ENCODE measurements around the gene KRI1.

Gene KRI1

DNA sequence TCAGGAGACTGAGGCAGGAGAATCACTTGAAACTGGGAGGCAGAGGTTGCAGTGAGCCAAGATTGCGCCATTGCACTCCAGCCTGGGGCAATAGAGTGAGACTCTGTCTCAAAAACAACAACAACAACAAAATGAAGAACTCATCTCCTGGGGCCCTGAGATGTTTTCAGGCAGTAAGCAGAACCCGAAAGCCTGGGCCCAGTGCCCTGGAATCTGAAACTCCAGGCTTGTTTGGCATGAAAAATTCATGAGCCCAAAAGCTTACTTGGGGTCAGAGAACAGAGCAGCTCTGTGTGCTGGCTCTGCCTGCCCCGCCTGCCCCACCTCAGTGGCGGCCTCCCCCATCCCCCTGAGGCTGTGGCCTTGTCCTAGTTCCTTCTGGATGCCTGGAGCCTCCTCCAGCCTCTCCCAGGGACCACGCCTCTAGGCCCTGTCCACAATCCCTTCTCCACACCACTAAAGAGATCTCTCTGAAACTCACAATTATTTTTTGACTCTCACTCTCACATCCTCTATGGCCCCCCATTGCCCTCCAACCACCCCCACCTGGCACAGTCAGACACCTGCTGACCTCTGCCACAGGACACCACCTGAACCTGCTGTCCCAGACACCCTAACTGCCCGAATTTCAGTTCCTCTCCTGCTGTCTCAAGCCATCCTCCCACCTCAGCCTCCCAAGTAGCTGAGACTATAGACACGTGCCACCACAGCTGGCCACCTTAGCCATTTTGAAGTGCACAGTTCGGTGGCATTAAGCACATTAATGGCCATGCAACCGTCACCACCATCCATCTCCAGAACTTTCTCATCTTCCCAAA lies 28.2 kb upstream of the KRI1 start:
- no peaks in the 10 kb centered on the region for H3K9me2 ChIP-seq (replicated peaks; ENCODE audit: low read depth, low read length)
- no peaks in the 10 kb centered on the region for H3K79me2 ChIP-seq (ENCODE audit: insufficient read depth, low read length)
- no peak overlapping the region for H3K9ac ChIP-seq (ENCODE audit: low read depth, low read length, poor library complexity, severe bottlenecking)
- no peaks in the 10 kb centered on the region for H3K36me3 ChIP-seq (ENCODE audit: insufficient read depth, low read length)
- H3K4me1 ChIP-seq (ENCODE audit: insufficient read depth, low read length, poor library complexity, severe bottlenecking): peaks cover 26% of the 10 kb centered on the region
- TF ChIP-seq, protein P1, sequence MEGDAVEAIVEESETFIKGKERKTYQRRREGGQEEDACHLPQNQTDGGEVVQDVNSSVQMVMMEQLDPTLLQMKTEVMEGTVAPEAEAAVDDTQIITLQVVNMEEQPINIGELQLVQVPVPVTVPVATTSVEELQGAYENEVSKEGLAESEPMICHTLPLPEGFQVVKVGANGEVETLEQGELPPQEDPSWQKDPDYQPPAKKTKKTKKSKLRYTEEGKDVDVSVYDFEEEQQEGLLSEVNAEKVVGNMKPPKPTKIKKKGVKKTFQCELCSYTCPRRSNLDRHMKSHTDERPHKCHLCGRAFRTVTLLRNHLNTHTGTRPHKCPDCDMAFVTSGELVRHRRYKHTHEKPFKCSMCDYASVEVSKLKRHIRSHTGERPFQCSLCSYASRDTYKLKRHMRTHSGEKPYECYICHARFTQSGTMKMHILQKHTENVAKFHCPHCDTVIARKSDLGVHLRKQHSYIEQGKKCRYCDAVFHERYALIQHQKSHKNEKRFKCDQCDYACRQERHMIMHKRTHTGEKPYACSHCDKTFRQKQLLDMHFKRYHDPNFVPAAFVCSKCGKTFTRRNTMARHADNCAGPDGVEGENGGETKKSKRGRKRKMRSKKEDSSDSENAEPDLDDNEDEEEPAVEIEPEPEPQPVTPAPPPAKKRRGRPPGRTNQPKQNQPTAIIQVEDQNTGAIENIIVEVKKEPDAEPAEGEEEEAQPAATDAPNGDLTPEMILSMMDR (conservative IDR thresholded peaks at IDR 0.05; ENCODE audit: low read length): no peak
- no peak for TF ChIP-seq EZH2phosphoT487 (IDR thresholded peaks at IDR 0.05; ENCODE audit: borderline replicate concordance)
- no peak overlapping the region for H3K4me3 ChIP-seq (ENCODE audit: low read length, poor library complexity, severe bottlenecking)
- no peaks in the 10 kb centered on the region for H4K20me1 ChIP-seq (ENCODE audit: insufficient read depth, low read length, poor library complexity, severe bottlenecking)
- H3F3A ChIP-seq (ENCODE audit: low read depth): no peaks in the 10 kb centered on the region; the same call in 1 of the 2 replicates
- no peaks in the 10 kb centered on the region for H3K27me3 ChIP-seq (ENCODE audit: insufficient read depth, low read length, poor library complexity, severe bottlenecking)
- no peak overlapping the region for H2AFZ ChIP-seq (ENCODE audit: low read length)
- H3K4me2 ChIP-seq (ENCODE audit: low read depth, low read length, poor library complexity, severe bottlenecking): no peak overlapping the region
- no peaks in the 10 kb centered on the region for H3K9me3 ChIP-seq (ENCODE audit: insufficient read depth, low read depth, low read length)

DNA sequence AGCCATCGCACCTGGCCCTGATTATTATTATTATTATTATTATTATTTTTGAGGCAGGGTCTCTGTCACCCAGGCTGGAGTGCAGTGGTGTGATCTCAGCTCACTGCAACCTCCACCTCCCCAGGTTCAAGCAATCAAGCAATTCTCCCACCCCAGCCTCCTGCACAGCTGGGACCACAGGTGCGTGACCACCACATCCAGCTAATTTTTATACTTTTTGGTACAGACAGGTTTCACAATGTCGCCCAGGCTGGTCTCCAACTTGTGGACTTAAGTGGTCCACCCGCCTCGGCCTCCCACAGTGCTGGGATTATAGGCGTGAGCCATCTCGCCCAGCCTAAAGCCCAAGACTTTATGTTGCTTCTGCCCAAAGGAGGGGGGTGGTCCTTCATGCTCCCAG lies 27.3 kb upstream of the KRI1 start:
- Histone ChIP-seq H3K9me2 (replicated peaks; ENCODE audit: low read depth, low read length) (no peaks in the 10 kb centered on the region), H3F3A (ENCODE audit: low read depth) (no peaks in the 10 kb centered on the region; the same call in 1 of the 2 replicates), H3K79me2 (ENCODE audit: insufficient read depth, low read length) (no peaks in the 10 kb centered on the region), H3K4me3 (ENCODE audit: low read length, poor library complexity, severe bottlenecking) (no peak overlapping the region), H3K36me3 (ENCODE audit: insufficient read depth, low read length) (no peaks in the 10 kb centered on the region), H3K9me3 (ENCODE audit: insufficient read depth, low read depth, low read length) (no peaks in the 10 kb centered on the region), H4K20me1 (ENCODE audit: insufficient read depth, low read length, poor library complexity, severe bottlenecking) (no peaks in the 10 kb centered on the region), H3K9ac (ENCODE audit: low read depth, low read length, poor library complexity, severe bottlenecking) (no peak overlapping the region), H2AFZ (ENCODE audit: low read length) (no peak overlapping the region), H3K4me1 (ENCODE audit: insufficient read depth, low read length, poor library complexity, severe bottlenecking) (peaks cover 26% of the 10 kb centered on the region), H3K27me3 (ENCODE audit: insufficient read depth, low read length, poor library complexity, severe bottlenecking) (no peaks in the 10 kb centered on the region), H3K4me2 (ENCODE audit: low read depth, low read length, poor library complexity, severe bottlenecking) (no peak overlapping the region)
- TF ChIP-seq, protein P1 (conservative IDR thresholded peaks at IDR 0.05; ENCODE audit: low read length): no peak
- TF ChIP-seq EZH2phosphoT487 (IDR thresholded peaks at IDR 0.05; ENCODE audit: borderline replicate concordance): no peak

DNA sequence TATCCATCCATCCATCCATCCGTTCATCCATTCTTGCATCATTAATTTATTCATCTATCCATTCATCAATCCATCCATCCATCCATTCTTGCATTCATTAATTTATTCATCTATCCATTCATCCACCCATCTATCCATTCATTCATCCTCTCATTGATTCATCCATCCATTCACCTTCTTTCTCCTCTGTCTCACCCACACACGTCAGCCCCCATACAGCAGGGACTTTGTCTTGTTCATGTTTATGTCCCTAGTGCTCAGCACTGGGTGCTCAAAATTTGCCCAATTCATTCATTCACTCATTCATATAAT lies 22.0 kb upstream of the KRI1 start:
- H3K9ac ChIP-seq (ENCODE audit: low read depth, low read length, poor library complexity, severe bottlenecking): no peak overlapping the region
- H3K4me2 ChIP-seq (ENCODE audit: low read depth, low read length, poor library complexity, severe bottlenecking): no peak overlapping the region
- no peaks in the 10 kb centered on the region for H3K27me3 ChIP-seq (ENCODE audit: insufficient read depth, low read length, poor library complexity, severe bottlenecking)
- H3K79me2 ChIP-seq (ENCODE audit: insufficient read depth, low read length): no peaks in the 10 kb centered on the region
- H2AFZ ChIP-seq (ENCODE audit: low read length): no peak overlapping the region
- TF ChIP-seq EZH2phosphoT487 (IDR thresholded peaks at IDR 0.05; ENCODE audit: borderline replicate concordance): no peak
- TF ChIP-seq, protein P1 (conservative IDR thresholded peaks at IDR 0.05; ENCODE audit: low read length): no peak
- H3K9me2 ChIP-seq (replicated peaks; ENCODE audit: low read depth, low read length): no peaks in the 10 kb centered on the region
- no peaks in the 10 kb centered on the region for H3K9me3 ChIP-seq (ENCODE audit: insufficient read depth, low read depth, low read length)
- no peaks in the 10 kb centered on the region for H3K36me3 ChIP-seq (ENCODE audit: insufficient read depth, low read length)
- no peaks in the 10 kb centered on the region for H3F3A ChIP-seq (ENCODE audit: low read depth)
- no peak overlapping the region for H3K4me3 ChIP-seq (ENCODE audit: low read length, poor library complexity, severe bottlenecking)
- peaks cover 19% of the 10 kb centered on the region for H3K4me1 ChIP-seq (ENCODE audit: insufficient read depth, low read length, poor library complexity, severe bottlenecking)
- H4K20me1 ChIP-seq (ENCODE audit: insufficient read depth, low read length, poor library complexity, severe bottlenecking): no peaks in the 10 kb centered on the region
